ENCODE results near the gene ELAPOR2. TPM values are rescaled to one million over a fixed set of nuclear protein-coding genes. Genes with fewer than 3 reads are reported as not detected.
"Not testable (repeated sequence)": the region's sequence is repeated elsewhere in the genome, so short reads cannot be mapped to it uniquely, and the experiment has no call there.

Gene ELAPOR2
- total RNA-seq, 1 donor from 2014 or later, result 13.8 TPM

GRCh38 chr7:87046456-87046855, 13.0 kb downstream of the ELAPOR2 start:
- no peak for DNase-seq

DNA sequence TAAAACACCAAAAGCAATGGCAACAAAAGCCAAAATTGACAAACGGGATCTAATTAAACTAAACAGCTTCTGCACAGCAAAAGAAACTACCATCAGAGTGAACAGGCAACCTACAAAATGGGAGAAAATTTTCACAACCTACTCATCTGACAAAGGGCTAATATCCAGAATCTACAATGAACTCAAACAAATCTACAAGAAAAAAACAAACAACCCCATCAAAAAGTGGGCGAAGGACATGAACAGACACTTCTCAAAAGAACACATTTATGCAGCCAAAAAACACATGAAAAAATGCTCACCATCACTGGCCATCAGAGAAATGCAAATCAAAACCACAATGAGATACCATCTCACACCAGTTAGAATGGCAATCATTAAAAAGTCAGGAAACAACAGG, 14.7 kb downstream of the ELAPOR2 start:
- not testable (repeated sequence) for DNase-seq

DNA sequence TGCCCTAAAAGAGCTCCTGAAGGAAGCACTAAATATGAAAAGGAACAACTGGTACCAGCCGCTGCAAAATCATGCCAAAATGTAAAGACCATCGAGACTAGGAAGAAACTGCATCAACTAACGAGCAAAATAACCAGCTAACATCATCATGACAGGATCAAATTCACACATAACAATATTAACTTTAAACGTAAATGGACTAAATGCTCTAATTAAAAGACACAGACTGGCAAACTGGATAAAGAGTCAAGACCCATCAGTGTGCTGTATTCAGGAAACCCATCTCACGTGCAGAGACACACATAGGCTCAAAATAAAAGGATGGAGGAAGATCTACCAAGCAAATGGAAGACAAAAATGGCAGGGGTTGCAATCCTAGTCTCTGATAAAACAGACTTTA, 17.9 kb downstream of the ELAPOR2 start:
- DNase-seq, result not testable (repeated sequence)

- DNase-seq, result not testable (repeated sequence)
These were observed 19.7 kb downstream of the ELAPOR2 start for GRCh38 chr7:87039691-87040299.

GRCh38 chr7:87038993-87039690, 20.3 kb downstream of the ELAPOR2 start:
- DNase-seq, result no peak

DNA sequence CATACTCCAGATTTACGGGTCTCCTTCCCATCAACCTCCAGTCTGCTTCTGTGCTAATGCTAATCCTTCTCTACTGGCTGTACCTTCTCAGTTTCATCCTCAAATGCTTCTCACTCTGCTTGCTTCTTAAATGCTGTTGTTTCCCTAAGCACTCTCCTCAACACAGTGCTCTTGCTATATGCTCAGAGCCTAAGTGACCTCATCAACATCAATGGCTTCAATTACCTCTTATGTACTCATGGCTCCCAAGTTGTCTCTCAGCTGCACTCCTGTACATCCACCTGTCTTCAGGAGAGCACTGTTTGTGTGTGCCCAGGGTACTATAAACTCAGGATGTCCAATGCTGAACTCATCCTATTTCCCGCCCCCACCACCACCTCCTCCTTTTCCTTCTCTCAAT, 22.5 kb downstream of the ELAPOR2 start:
- no peak for DNase-seq

GRCh38 chr7:87032604-87033339, 26.7 kb downstream of the ELAPOR2 start:
- DNase-seq, result no peak

GRCh38 chr7:87029078-87029477, 30.4 kb downstream of the ELAPOR2 start:
- no peak for DNase-seq

DNA sequence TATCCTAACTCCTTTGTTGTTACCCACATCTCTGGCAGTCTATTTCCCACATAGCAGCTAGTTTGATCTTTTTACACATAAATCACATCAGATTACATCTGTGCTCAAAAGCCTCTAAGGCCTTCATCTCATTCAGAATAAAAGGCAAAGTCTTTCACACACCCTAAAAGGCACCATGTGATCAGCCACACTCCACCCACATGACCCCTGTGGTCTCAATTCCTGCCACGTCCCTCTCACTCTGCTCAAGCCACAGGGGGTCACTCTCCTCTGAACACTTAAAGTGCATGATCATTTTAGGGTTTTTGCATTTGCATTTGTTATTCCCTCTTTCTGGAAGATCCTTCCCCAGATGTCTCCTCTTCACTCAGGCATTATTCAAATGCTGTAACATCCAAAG, 30.8 kb downstream of the ELAPOR2 start:
- DNase-seq, result no peak

- DNase-seq, result no peak
These were observed 31.6 kb downstream of the ELAPOR2 start for GRCh38 chr7:87027900-87028299.

DNA sequence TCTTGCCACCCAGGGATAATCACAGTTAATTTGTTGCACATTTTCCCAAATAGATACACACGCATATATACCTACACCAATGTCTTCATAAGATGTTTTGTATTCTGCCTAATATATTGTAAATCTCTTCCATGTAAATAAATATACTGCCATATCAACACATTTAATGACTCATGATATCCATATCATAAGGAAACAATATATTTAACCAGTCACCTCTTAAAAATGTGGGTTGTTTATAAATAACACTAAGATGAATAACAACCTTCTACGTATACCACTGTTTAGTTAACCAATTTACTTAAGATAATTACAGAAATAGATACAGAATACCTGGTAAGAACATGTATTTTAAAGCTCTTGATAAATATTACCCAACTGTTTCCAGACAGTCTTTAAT, 38.2 kb downstream of the ELAPOR2 start:
- no peak for DNase-seq

DNA sequence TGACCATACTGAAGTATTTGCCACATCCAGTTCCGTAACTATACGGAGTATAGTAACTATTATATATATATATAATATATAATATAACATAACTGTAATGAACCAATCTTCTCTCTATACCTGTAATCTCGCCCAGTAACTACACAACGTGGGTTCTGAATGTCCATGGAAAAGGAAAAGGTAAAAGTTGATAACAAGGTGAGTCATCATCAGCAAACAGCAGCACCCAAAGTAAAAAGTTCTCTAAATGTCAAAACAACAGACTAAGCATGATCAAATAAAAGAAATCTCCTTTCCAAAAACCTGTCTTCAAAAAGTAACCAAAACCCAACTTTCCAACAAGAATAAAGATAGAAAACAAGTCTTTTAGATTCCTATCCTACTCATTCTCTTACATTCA, 42.8 kb downstream of the ELAPOR2 start:
- no peak for DNase-seq

DNA sequence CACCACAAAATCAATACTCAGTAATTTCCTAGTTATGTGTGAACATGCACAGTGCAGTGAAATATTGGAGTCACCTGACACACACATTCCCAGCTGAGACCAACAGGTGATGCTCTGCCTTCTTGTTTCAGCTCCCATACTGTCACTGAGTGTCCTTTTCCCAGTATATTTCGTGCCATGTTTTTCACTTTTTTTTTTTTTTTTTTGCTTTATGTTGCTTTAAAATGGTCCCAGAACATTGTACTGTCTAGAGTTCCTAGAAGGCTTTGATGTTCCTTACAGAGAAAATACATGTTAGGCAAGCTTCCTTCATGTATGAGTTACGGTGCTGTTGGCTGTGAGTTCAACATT, 45.6 kb downstream of the ELAPOR2 start:
- no peak for DNase-seq

DNA sequence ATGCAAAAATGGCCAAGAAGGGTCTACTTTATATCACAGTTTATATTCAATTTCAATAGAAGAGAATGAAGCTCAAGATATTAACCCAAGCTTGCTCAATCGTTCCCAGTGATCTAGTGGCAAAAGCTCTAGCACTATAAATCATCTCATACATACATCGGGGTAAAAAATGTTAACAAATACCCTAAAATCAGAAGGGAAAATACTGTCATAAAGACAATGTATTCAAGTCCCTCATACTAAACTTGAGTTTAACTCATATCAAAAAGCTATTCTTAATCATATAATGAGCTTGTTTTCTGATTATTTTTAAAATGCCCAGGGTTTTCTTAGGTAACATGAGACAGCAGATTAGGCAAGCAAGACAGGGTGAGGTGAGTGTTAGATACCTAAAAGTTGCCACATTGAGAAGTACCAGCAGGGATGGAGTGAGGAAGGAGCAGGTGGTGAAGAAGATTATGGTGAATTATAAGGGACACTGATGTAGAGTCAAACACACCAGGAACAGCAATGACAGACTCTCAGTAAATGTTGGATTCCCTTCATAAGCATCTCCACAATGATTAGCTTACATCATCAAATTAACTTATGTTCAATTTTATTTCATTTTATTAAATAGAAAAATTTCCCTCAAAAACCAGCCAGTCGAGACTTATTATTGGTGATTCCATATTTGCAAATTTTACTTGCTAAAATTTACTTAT, 46.2 kb downstream of the ELAPOR2 start:
- no peak for DNase-seq

Other genes starting within 250 kb of the ELAPOR2 start
- gene DMTF1, start 92.8 kb upstream of the ELAPOR2 start, total RNA-seq, result 142 TPM
- 29.2 TPM for gene TMEM243, start 160.1 kb upstream of the ELAPOR2 start, total RNA-seq

All from tongue (tissue), 2 donors.